Cardiac muscle cell (in vitro differentiated cells and primary cell): Measurements from ENCODE around the gene CCN2. TPM values are rescaled to one million over a fixed set of nuclear protein-coding genes. Genes with fewer than 3 reads are reported as not detected.

Experiments
- DNase-seq, 2 donors: peaks; one replicate each; pipeline versions ENCODE4 v3.0.0 to v3.0.0-alpha.2; 2010 to 2017; ENCODE audit warnings: low read depth in 1 of 2, low spot score in 1 of 2
- H3K27ac ChIP-seq: fragments of 200-600 bp; sonication (generic); 2 replicates; pipeline ENCODE4 v1.5.1; 2016
- H3K27me3 ChIP-seq: fragments of 200-600 bp; sonication (generic); 2 replicates; pipeline ENCODE4 v1.6.0; 2016; ENCODE audit warnings: control low read depth
- H3K36me3 ChIP-seq: fragments of 200-600 bp; sonication (generic); 2 replicates; pipeline ENCODE4 v1.5.1; 2016; ENCODE audit warnings: control low read depth
- H3K4me1 ChIP-seq: fragments of 200-600 bp; sonication (generic); 2 replicates; pipeline ENCODE4 v1.8.1; 2017; ENCODE audit warnings: low read depth, mild to moderate bottlenecking, mixed run types
- H3K4me3 ChIP-seq: fragments of 200-600 bp; sonication (generic); 2 replicates; pipeline ENCODE4 v1.5.1; 2016; ENCODE audit warnings: mild to moderate bottlenecking
- H3K9me3 ChIP-seq: fragments of 200-600 bp; sonication (generic); 2 replicates; pipeline ENCODE4 v1.5.1; 2017; ENCODE audit warnings: low read depth, mild to moderate bottlenecking, control low read depth
- CTCF ChIP-seq: IDR thresholded peaks from 2 replicates; pipeline ENCODE4 v1.5.1; 2012; ENCODE audit warnings: low read depth, mild to moderate bottlenecking, low read length
- polyA plus RNA-seq: library from polyadenylated mRNA; unstranded; fragments of >200 nt; fragmentation: Nextera tagmentation; extraction: Ambion mirVana; gene quantifications from 2 replicates; pipeline ENCODE4 v1.2.1, GENCODE V29; 2016
- total RNA-seq: library from RNA; depleted of rRNA; stranded (reverse); fragments of >200 nt; gene quantifications from 2 replicates; pipeline ENCODE4 v1.2.3, GENCODE V29; 2016

Gene CCN2
- total and polyA plus RNA-seq, 2 experiments from 2014 or later, result 20.1 to 44.3 TPM

GRCh38 chr6:131963063-131963462 is 11.9 kb upstream of the CCN2 start:
- no peaks in the 10 kb centered on the region for H3K36me3 ChIP-seq
- H3K4me3 ChIP-seq, result no peak overlapping the region
- no peaks in the 10 kb centered on the region for H3K27me3 ChIP-seq
- H3K9me3 ChIP-seq, result no peaks in the 10 kb centered on the region
- H3K27ac ChIP-seq, result no peak overlapping the region
- no peak for TF ChIP-seq CTCF
- no peak for DNase-seq
- no peaks in the 10 kb centered on the region for H3K4me1 ChIP-seq

- H3K36me3 ChIP-seq, result no peaks in the 10 kb centered on the region
These were observed 9.4 kb upstream of the CCN2 start for GRCh38 chr6:131960371-131961133.

GRCh38 chr6:131958542-131959470 is 7.6 kb upstream of the CCN2 start:
- Histone ChIP-seq H3K36me3 (no peaks in the 10 kb centered on the region), H3K4me1 (peaks cover 10% of the 10 kb centered on the region), H3K27ac (no peak overlapping the region), H3K4me3 (no peak overlapping the region), H3K9me3 (no peaks in the 10 kb centered on the region), H3K27me3 (no peaks in the 10 kb centered on the region)
- DNase-seq, result no peak
- TF ChIP-seq CTCF, result no peak

More at GRCh38 chr6:131960371-131961133, 9.4 kb upstream of the CCN2 start:
- Histone ChIP-seq H3K27me3 (no peaks in the 10 kb centered on the region), H3K9me3 (no peaks in the 10 kb centered on the region), H3K4me3 (no peak overlapping the region), H3K27ac (no peak overlapping the region), H3K4me1 (no peaks in the 10 kb centered on the region)
- DNase-seq, result peak in 1 of 2 donors; percentile 53
- TF ChIP-seq CTCF, result peak; percentile 39

- H3K27ac ChIP-seq, result no peak overlapping the region
- no peak overlapping the region for H3K4me3 ChIP-seq
- H3K27me3 ChIP-seq, result no peaks in the 10 kb centered on the region
- peaks cover 10% of the 10 kb centered on the region for H3K4me1 ChIP-seq
- no peaks in the 10 kb centered on the region for H3K36me3 ChIP-seq
- no peak for TF ChIP-seq CTCF
- no peaks in the 10 kb centered on the region for H3K9me3 ChIP-seq
- DNase-seq, result no peak
These were observed 6.9 kb upstream of the CCN2 start for GRCh38 chr6:131958095-131958494.

- H3K9me3 ChIP-seq, result no peaks in the 10 kb centered on the region
- DNase-seq, result no peak
- H3K27me3 ChIP-seq, result no peaks in the 10 kb centered on the region
- no peaks in the 10 kb centered on the region for H3K36me3 ChIP-seq
- H3K4me1 ChIP-seq, result peaks cover 18% of the 10 kb centered on the region
- H3K4me3 ChIP-seq, result no peak overlapping the region
- H3K27ac ChIP-seq, result no peak overlapping the region
- TF ChIP-seq CTCF, result no peak
These were observed 4.7 kb upstream of the CCN2 start for GRCh38 chr6:131955876-131956275.
